DOHH2 (cell line): ENCODE measurements around the gene RNF13.

Experiments used
- EZH2phosphoT487 ChIP-seq: fragments of 200-600 bp; sonication (generic); IDR thresholded peaks from 2 replicates; pipeline ENCODE4 v1.6.1; 2017; ENCODE audit warnings: borderline replicate concordance, mild to moderate bottlenecking, antibody characterized with exemption, low read length, moderate library complexity, mixed read lengths
- TF ChIP-seq, protein P1 (sequence below): fragments of 200-600 bp; sonication (generic); IDR thresholded peaks from one replicate; pipeline ENCODE4 v1.5.1; 2014; ENCODE audit warnings: antibody characterized with exemption, mild to moderate bottlenecking, low read depth, low read length; ENCODE audit not compliant: poor library complexity, severe bottlenecking

DNA sequence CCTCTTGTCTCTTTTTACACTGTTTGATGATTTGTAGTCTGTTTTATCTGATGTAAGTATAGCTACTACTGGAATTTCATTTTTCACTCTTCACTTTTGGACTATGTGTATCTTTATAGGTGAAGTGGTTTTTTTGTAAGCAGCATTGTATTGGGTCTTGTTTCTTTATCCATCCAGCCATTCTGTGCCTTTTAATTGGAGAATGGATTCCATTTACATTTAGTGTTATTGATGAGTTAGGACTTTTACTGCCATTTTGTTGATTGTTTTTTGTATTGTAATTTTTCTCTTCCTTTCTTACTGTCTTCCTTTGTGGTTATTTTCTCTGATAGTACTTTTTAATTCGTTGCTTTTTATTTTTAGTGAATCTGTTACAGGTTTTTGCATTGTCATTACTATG, 54.5 kb downstream of the RNF13 start:
- TF ChIP-seq, protein P1, sequence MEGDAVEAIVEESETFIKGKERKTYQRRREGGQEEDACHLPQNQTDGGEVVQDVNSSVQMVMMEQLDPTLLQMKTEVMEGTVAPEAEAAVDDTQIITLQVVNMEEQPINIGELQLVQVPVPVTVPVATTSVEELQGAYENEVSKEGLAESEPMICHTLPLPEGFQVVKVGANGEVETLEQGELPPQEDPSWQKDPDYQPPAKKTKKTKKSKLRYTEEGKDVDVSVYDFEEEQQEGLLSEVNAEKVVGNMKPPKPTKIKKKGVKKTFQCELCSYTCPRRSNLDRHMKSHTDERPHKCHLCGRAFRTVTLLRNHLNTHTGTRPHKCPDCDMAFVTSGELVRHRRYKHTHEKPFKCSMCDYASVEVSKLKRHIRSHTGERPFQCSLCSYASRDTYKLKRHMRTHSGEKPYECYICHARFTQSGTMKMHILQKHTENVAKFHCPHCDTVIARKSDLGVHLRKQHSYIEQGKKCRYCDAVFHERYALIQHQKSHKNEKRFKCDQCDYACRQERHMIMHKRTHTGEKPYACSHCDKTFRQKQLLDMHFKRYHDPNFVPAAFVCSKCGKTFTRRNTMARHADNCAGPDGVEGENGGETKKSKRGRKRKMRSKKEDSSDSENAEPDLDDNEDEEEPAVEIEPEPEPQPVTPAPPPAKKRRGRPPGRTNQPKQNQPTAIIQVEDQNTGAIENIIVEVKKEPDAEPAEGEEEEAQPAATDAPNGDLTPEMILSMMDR = no peak
- TF ChIP-seq EZH2phosphoT487 = no peak
